Brain microvascular endothelial cell (primary cell): ENCODE data around the gene SMIM35.

Source experiments
- DNase-seq: peaks from one replicate; pipeline ENCODE4 v3.0.0-alpha.2; 2020
- H3K27ac ChIP-seq: fragments of 250-450 bp; sonication (Bioruptor Pico); 2 replicates; pipeline ENCODE4 v1.5.1; 2020; ENCODE audit warnings: mild to moderate bottlenecking, moderate library complexity
- H3K27me3 ChIP-seq: fragments of 250-450 bp; sonication (Bioruptor Pico); replicated peaks from 2 replicates; pipeline ENCODE4 v1.5.1; 2020; ENCODE audit warnings: mild to moderate bottlenecking
- H3K36me3 ChIP-seq: fragments of 250-450 bp; sonication (Bioruptor Pico); replicated peaks from 2 replicates; pipeline ENCODE4 v1.5.1; 2020; ENCODE audit warnings: mild to moderate bottlenecking
- H3K4me3 ChIP-seq: 2 replicates; pipeline ENCODE4 v1.5.1; 2011; ENCODE audit warnings: low read depth, mild to moderate bottlenecking, control low read depth, low read length, moderate library complexity
- CTCF ChIP-seq: IDR thresholded peaks from 2 replicates; pipeline ENCODE4 v1.5.1; 2011; ENCODE audit warnings: low read depth, mild to moderate bottlenecking, moderate library complexity, low read length, control low read depth, inconsistent platforms; ENCODE audit errors: missing control alignments
- in situ Hi-C: cut with HindIII; loops from 2 replicates; pipeline ENCODE4 v1.10.0; 2017; ENCODE audit warnings: low sequenced_read_pairs, low pct_ligation_motif_present

The SMIM35 gene

GRCh38 chr11:117995472-117995871 is 91.3 kb downstream of the SMIM35 start:
- no peak for TF ChIP-seq CTCF
- H3K27me3 ChIP-seq, result no peaks in the 10 kb centered on the region
- H3K36me3 ChIP-seq, result no peaks in the 10 kb centered on the region
- in situ Hi-C loops, result no loop called here
- no peak for DNase-seq
- no peak overlapping the region for H3K4me3 ChIP-seq
- H3K27ac ChIP-seq, result no peak overlapping the region

DNA sequence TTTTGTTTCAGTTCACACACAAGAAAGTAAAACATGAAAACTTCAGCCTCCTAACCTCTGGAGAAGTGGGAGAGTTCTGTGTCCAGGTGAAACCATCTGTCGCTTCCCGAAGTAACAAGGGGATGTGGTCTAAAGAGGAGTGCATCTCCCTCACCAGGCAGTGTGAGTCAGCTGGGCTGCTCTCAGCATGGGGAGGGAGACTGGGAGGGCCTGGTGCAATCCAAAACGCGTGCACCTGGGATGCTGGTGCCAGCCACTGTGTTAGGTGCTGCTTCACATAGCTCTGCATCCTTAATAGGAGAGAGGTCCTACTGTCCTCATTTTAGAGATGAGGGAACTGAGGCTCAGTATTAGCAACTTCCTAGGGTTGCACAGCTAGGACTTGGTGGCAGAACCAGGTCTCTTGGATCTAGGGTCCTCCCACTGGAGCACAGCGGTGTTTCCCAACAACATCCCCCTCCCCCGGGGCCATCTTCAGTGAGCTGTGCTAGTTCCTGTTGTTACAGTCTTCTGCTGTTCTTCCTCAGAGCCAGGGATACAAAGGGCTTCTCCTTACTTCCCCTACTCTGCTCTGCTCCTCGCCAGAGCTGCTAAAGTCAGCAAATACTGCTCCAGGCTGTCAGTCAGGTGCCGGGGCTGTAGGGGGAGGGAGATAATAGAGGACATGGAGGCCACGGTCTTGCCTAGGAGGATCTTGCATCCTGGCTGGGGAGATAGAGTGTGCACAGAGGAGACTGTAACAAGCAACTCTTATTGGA is 92.6 kb downstream of the SMIM35 start:
- no peak for DNase-seq
- Histone ChIP-seq H3K4me3 (no peak overlapping the region), H3K27ac (no peak overlapping the region), H3K27me3 (no peaks in the 10 kb centered on the region), H3K36me3 (no peaks in the 10 kb centered on the region)
- no peak for TF ChIP-seq CTCF
- in situ Hi-C loops, result no loop called here

DNA sequence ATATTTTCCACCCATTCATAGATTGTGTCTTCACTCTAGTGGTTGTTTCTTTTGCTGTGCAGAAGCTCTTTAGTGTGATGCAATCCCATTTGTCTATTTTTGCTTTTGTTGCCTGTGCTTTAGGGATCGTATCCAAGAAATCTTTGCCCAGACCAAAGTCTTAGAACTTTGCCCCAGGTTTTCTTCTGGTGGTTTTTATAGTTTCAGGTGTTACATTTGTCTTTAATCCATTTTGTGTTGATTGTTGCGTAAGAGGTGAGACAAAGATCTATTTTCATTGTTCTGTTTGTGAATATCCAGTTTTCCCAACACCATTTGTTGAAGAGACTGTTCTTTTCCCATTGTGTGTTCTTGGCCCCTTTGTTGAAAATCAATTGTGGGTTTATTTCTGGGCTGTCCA is 94.1 kb downstream of the SMIM35 start:
- DNase-seq, result no peak
- Histone ChIP-seq H3K27ac (no peak overlapping the region), H3K36me3 (no peaks in the 10 kb centered on the region), H3K27me3 (peaks cover 4% of the 10 kb centered on the region), H3K4me3 (no peak overlapping the region)
- TF ChIP-seq CTCF, result no peak
- in situ Hi-C loops, result no loop called here

- no peak overlapping the region for H3K4me3 ChIP-seq
- in situ Hi-C loops, result no loop called here
- no peak for DNase-seq
- no peaks in the 10 kb centered on the region for H3K36me3 ChIP-seq
- peaks cover 9% of the 10 kb centered on the region for H3K27me3 ChIP-seq
- no peak overlapping the region for H3K27ac ChIP-seq
- no peak for TF ChIP-seq CTCF
These were observed 94.6 kb downstream of the SMIM35 start for GRCh38 chr11:117992136-117992535.

DNA sequence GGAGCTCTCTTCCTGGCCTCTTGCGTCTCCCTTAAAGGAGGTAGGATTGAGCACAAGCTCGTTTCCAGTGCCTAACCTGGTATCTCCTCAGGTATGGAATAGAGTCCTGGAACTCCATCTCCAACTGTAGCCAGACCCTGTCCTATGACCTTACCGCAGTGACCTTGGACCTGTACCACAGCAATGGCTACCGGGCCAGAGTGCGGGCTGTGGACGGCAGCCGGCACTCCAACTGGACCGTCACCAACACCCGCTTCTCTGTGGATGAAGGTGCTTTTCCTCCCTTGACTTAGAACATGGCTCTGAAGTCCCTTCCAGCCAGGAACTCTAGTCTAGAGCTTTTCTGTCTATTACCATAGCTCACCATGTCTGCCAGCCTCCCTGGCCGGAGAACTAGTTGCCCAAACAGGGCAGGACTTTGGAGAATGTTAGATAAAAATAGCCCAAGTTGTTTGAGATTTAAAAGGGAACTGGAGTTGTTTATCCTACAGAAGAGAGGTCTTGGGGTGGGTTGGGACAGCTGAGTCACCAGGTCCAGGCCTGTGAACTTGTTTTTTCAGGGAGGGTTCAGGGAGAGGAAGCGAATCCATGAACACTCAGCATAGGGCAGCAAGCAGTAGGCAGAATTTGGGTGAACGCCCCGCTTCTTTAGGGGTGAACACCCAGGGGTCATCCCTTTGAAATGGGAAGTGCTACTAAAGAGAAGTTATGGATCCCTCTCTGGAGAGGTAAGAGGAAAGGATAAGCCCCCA is 97.2 kb downstream of the SMIM35 start:
- Histone ChIP-seq H3K27ac (no peak overlapping the region), H3K27me3 (peaks cover 16% of the 10 kb centered on the region), H3K36me3 (no peaks in the 10 kb centered on the region), H3K4me3 (no peak overlapping the region)
- TF ChIP-seq CTCF, result no peak
- in situ Hi-C loops, result no loop called here
- DNase-seq, result no peak
